K562 (cell line): ENCODE measurements around the gene PKLR. TPM values are rescaled to one million over a fixed set of nuclear protein-coding genes. Genes with fewer than 3 reads are reported as not detected.

ENCODE experiments used
- CBX1 ChIP-seq: sonication (generic); IDR thresholded peaks from 2 replicates; pipeline ENCODE4 v1.6.1; 2016; ENCODE audit warnings: antibody characterized with exemption, low read depth, mild to moderate bottlenecking
- CCAR2 ChIP-seq: fragments of 200-400 bp; formaldehyde crosslinking; IDR thresholded peaks from 2 replicates; pipeline ENCODE4 v1.6.1; 2017; ENCODE audit warnings: mild to moderate bottlenecking, low read depth, low read length
- FOXP4 ChIP-seq: sonication (generic); formaldehyde crosslinking; IDR thresholded peaks from 2 replicates; pipeline ENCODE4 v1.8.0; 2022; ENCODE audit warnings: mild to moderate bottlenecking, missing genetic modification reagents, borderline replicate concordance
- ILF3 ChIP-seq: fragments of 450-650 bp; IDR thresholded peaks from 2 replicates; pipeline ENCODE4 v1.6.1; 2018; ENCODE audit warnings: antibody characterized with exemption, mild to moderate bottlenecking, moderate library complexity, borderline replicate concordance
- LCOR ChIP-seq: sonication (generic); formaldehyde crosslinking; IDR thresholded peaks from 2 replicates; pipeline ENCODE4 v1.8.0; 2022; ENCODE audit warnings: mild to moderate bottlenecking, missing genetic modification reagents
- MTA2 ChIP-seq: fragments of 450-650 bp; IDR thresholded peaks from 2 replicates; pipeline ENCODE4 v1.6.1; 2016; ENCODE audit warnings: low read depth
- NCOR1 ChIP-seq: fragments of 450-650 bp; IDR thresholded peaks from 2 replicates; pipeline ENCODE4 v1.6.1; 2016; ENCODE audit warnings: mild to moderate bottlenecking, moderate library complexity
- NFE2 ChIP-seq: IDR thresholded peaks from 2 replicates; pipeline ENCODE4 v1.6.1; 2014; ENCODE audit warnings: antibody characterized with exemption, low read depth
- SUPT5H ChIP-seq: fragments of 450-650 bp; IDR thresholded peaks from 2 replicates; pipeline ENCODE4 v1.6.1; 2016
- U2AF2 ChIP-seq: fragments of 200-400 bp; formaldehyde crosslinking; optimal IDR thresholded peaks from 2 replicates; pipeline ENCODE3; 2017; ENCODE audit warnings: low read depth, mild to moderate bottlenecking, low read length
- ZKSCAN1 ChIP-seq: fragments of 150-350 bp; IDR thresholded peaks from 2 replicates; pipeline ENCODE4 v1.6.1; 2016; ENCODE audit warnings: low read depth, low read length
- ZNF561 ChIP-seq: fragments of 450-650 bp; formaldehyde crosslinking; conservative IDR thresholded peaks from 2 replicates; pipeline ENCODE4 v1.4.0; 2020; ENCODE audit warnings: mild to moderate bottlenecking, moderate library complexity
- ZNF699 ChIP-seq: fragments of 250-450 bp; sonication (Bioruptor Pico); IDR thresholded peaks from 2 replicates; pipeline ENCODE4 v1.8.0; 2021; ENCODE audit warnings: mild to moderate bottlenecking, moderate library complexity; ENCODE audit not compliant: insufficient replicate concordance
- ZNF740 ChIP-seq, 3 experiments: fragments of 200-800 bp in 1 of 3; sonication (Bioruptor generic) in 1 of 3; sonication (generic) in 1 of 3; formaldehyde crosslinking in 1 of 3; IDR thresholded peaks; 2 replicates each; pipeline versions ENCODE4 v1.6.1 to v1.8.0; 2016 to 2022; ENCODE audit warnings: mild to moderate bottlenecking in 2 of 3, missing compliant biosample characterization in 2 of 3, missing genetic modification characterization in 2 of 3, missing genetic modification reagents in 1 of 3
- ZNF75A ChIP-seq: fragments of 450-650 bp; formaldehyde crosslinking; IDR thresholded peaks from 2 replicates; pipeline ENCODE4 v1.4.0; 2020; ENCODE audit warnings: mild to moderate bottlenecking
- polyA plus RNA-seq, 8 experiments: library from polyadenylated mRNA; depleted of rRNA in 4 of 8; stranded (reverse) in 5 of 8; unstranded in 3 of 8; fragments of >200 nt; fragmentation: Nextera tagmentation in 2 of 8; fragmentation: Illumina TruSeq in 1 of 8; extraction: Ambion mirVana in 2 of 8; extraction: Trizol in 1 of 8; gene quantifications; 2 replicates each; pipeline versions ENCODE4 v1.2.1 to v1.2.3, GENCODE V29; 2011 to 2014; ENCODE audit warnings: inconsistent platforms in 1 of 8, missing spikeins in 1 of 8
- total RNA-seq, 7 experiments: library from RNA; depleted of rRNA in 6 of 7; stranded (reverse); fragments of >200 nt in 6 of 7; fragmentation: Illumina TruSeq in 2 of 7; extraction: Trizol in 2 of 7; gene quantifications; 2 replicates each; pipeline versions ENCODE4 v1.2.1 to v1.2.3, GENCODE V29; 2011 to 2021; ENCODE audit warnings: low replicate concordance in 1 of 7
- TF ChIP-seq, protein P1 (sequence below): fragments of 450-650 bp; IDR thresholded peaks from 2 replicates; pipeline ENCODE4 v1.6.1; 2018; ENCODE audit not compliant: partially characterized antibody
- TF ChIP-seq, protein P2 (sequence below): fragments of 450-650 bp; IDR thresholded peaks from 2 replicates; pipeline ENCODE4 v1.6.1; 2018; ENCODE audit warnings: mild to moderate bottlenecking, low read depth; ENCODE audit not compliant: partially characterized antibody

PKLR gene
- total and polyA plus RNA-seq, 9 of the 15 experiments (the other 6 are each of a cell fraction or from before 2014, with no cell fraction given) = 10.7 to 78.4 (median 38.2) TPM

DNA sequence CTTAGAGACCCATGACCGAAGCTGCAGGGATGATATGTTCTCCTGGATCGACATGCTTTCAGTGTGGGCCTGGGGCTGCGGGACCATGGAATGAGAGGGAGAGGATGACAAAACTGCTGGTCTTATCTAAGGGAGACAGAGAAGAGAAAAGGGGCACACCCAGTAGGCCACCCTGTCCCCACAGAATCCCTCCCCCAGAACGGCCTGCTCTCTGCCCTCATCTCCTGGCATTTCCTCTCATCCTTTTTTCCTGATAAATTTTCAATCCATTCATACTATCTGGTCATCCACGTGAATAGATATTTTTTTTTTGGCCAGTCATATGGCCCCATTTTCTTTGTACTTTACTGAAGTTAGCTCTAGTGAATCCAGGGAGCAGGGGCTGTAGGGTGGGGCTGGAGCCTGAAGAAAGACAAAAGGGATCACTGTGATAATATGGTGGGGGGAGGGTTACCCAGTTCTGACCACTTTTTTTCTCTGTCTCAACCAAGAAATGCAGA is at the start of gene PKLR (continued):
- TF ChIP-seq, protein P1, sequence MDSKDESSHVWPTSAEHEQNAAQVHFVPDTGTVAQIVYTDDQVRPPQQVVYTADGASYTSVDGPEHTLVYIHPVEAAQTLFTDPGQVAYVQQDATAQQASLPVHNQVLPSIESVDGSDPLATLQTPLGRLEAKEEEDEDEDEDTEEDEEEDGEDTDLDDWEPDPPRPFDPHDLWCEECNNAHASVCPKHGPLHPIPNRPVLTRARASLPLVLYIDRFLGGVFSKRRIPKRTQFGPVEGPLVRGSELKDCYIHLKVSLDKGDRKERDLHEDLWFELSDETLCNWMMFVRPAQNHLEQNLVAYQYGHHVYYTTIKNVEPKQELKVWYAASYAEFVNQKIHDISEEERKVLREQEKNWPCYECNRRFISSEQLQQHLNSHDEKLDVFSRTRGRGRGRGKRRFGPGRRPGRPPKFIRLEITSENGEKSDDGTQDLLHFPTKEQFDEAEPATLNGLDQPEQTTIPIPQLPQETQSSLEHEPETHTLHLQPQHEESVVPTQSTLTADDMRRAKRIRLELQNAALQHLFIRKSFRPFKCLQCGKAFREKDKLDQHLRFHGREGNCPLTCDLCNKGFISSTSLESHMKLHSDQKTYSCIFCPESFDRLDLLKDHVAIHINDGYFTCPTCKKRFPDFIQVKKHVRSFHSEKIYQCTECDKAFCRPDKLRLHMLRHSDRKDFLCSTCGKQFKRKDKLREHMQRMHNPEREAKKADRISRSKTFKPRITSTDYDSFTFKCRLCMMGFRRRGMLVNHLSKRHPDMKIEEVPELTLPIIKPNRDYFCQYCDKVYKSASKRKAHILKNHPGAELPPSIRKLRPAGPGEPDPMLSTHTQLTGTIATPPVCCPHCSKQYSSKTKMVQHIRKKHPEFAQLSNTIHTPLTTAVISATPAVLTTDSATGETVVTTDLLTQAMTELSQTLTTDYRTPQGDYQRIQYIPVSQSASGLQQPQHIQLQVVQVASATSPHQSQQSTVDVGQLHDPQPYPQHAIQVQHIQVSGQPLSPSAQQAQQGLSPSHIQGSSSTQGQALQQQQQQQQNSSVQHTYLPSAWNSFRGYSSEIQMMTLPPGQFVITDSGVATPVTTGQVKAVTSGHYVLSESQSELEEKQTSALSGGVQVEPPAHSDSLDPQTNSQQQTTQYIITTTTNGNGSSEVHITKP = no peak
- TF ChIP-seq U2AF2 (no peak), NCOR1 (peak; percentile 68), NFE2 (no peak), ZNF561 (CRISPR knock-in tag) (no peak), FOXP4 (CRISPR knock-in tag) (no peak), MTA2 (no peak), SUPT5H (no peak), CBX1 (no peak), ZKSCAN1 (peak; percentile 66; the same call in 1 of the 2 replicates), LCOR (0 out of 2 replicates have a peak, but pooled peaks have one; percentile 67), CCAR2 (no peak), ZNF75A (CRISPR knock-in tag) (no peak), ZNF699 (CRISPR knock-in tag) (no peak), ILF3 (no peak), ZNF740 (CRISPR knock-in tag; IDR thresholded peaks at IDR 0.05) (no peak), ZNF740 (tag; IDR thresholded peaks at IDR 0.05) (no peak)
- TF ChIP-seq, protein P2, sequence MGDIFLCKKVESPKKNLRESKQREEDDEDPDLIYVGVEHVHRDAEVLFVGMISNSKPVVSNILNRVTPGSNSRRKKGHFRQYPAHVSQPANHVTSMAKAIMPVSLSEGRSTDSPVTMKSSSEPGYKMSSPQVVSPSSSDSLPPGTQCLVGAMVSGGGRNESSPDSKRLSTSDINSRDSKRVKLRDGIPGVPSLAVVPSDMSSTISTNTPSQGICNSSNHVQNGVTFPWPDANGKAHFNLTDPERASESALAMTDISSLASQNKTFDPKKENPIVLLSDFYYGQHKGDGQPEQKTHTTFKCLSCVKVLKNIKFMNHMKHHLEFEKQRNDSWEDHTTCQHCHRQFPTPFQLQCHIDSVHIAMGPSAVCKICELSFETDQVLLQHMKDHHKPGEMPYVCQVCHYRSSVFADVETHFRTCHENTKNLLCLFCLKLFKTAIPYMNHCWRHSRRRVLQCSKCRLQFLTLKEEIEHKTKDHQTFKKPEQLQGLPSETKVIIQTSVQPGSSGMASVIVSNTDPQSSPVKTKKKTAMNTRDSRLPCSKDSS = no peak
